GM03348 (cell line): ENCODE measurements around the gene CFAP100.

Source experiments
- DNase-seq: peaks from one replicate; pipeline ENCODE4 v3.0.0; 2012; ENCODE audit warnings: low spot score

CFAP100 gene

DNA sequence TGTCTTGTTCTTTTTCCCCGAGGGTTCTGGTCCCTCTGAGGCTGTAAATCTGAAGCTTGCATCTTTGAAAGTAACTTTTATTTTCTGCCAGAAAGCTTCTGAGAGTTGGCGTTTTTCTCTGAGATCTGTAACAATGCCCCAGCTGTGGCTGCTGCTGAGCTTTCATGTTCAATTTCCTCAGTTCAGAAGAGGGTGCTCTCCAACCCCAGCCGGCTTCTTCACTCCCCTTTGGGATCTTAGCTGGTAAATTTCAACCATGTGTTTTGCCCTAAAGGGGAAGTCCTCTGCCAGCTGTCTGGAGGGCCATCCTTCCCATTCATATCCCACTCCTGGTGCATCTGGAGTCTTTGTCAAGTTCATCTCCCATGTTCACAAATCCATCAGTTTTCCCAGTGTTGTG lies 18.3 kb upstream of the CFAP100 start:
- DNase-seq, result no peak

DNA sequence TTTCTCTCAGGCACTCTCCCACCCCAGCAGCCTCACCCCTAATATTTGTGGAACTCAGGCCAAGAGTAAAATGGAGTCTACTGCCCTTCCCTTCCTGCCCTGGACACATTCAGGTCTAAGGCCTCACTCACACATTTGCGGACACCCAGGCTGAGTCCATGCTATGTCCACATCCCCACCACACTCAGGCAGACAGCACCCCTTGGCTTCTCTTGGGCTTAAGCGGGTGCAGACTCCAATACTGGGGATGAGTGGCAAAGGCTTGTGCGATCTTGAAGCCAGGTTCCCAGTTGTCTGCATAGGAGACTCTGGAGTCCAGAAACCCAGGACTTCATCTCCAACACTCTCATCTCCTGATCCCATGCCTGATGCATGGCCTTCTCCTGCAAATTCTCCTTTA lies 17.5 kb upstream of the CFAP100 start:
- no peak for DNase-seq

DNA sequence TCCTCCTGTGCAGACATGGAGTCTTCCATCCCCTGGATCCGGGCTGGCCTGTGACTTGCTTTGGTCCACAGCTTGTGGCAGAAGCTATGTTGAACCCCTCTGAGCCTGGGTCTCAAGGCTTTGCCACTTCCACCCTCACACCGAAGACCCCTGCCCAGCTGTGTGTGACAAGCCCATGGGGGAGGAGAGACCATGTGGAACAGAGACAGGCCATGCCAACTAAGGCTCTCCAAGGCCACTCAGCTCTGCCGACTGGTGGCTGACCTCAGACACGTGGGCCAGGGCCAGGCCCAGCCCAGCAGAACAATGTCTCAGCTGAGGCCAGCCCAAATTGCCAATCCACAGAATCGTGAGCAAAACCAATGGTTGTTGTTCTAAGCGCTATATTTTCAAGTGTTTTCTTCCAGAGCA lies 16.4 kb upstream of the CFAP100 start:
- DNase-seq, result no peak

DNA sequence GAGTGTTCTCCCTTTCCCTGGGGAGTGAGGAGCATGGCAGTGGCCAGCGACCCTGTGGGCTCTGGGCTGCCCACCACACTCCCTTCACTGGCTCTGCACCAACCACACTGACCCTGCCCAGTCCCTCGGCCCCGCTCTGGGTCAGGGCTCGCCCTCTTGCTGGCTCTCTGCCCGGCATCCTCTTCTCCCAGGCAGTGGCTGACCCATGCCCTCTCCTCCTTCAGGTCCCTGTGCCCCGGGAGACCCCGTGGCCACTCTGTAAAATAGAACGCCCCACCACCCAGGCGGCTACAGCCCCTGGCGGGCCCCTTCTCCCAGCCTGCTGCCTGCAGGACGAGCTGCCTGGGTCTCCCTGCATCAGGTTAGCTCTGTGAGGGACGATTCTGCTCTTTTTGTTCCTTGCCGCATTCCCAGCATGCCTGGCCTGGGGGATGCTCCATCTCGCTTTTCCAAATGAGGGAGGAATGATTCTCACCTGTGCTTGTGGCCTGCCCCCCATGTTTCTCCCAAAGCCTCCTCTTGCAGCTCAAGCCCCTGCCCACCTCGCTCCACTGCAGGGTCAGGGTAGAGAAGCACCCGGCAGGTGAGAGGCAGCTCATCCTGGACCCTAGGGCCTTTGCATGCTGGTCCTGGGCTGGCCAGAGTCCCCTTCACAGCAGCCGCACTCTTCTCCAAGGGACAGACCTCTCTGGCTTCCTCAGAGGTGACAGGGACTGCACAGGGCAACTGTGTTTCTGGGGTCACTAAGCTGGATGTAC lies 14.5 kb upstream of the CFAP100 start:
- DNase-seq, result no peak

DNA sequence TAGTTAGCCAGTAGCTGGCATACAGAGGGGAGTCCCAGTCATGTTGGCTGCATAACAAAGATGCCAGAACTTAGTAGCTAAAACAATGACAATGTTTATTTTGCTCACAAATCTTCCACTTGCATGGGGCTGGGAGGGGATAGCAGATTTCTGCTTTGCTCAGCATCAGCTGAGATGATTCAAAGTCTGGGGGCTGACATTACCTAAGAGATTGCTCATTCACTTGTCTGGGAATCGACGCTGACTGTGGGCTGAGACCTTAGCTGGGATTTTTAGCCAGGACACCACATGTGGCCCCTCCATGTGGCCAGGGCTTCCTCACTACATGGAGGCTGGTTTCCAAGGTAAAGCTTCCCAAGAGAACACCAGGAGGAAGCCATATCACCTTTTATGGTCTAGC lies 12.7 kb upstream of the CFAP100 start:
- DNase-seq, result no peak

DNA sequence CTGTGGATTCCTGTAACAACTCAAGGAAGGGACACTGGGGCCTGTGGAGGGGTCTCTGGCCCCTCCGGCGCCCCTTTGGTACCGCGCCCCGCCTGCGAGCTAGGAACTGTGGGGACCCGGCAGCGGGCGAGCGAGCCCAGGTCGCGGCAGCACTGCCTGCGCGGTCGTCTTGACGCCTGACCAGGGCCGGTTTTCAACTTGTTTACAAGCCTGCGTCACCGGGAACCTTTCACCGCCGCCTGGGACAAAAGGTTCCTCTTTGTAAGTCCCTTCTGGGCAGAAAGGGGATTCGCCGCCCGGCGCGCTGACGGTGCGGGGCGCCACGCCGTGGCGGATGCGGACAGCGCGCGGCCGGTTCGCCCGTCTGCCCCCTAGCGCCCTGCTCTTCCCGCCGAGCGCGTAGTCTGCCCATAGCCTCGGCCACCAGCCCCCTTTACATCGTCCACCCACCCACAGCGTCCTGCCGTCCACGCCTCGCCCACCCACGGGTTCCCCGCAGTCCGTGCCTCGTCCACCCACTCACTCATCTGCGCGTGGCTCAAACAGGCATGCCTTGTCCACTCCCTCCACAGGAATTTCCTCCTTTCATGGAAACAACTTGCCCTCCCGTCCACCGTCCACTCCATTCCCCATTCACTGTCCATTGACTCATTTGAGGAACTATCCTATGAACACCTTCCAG lies 5.5 kb upstream of the CFAP100 start:
- DNase-seq, result peak; percentile 95

DNA sequence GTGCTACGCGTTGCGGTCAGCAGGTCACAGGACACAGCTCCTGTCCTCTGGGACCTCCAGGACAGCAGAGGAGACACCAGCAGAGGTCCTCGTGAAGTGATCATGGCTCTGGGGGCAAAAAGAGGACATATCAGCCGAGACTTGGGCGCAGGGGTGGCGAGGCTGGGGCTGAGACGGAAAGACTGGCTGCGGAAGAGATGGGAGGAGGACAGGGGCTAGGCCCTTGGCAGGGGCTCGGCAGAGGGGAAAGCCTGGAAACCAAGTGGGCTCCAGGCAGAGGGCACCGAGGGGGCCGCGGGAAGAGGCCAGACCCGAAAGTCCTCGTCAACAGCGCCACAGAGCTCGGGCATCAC lies 4.9 kb upstream of the CFAP100 start:
- no peak for DNase-seq

DNA sequence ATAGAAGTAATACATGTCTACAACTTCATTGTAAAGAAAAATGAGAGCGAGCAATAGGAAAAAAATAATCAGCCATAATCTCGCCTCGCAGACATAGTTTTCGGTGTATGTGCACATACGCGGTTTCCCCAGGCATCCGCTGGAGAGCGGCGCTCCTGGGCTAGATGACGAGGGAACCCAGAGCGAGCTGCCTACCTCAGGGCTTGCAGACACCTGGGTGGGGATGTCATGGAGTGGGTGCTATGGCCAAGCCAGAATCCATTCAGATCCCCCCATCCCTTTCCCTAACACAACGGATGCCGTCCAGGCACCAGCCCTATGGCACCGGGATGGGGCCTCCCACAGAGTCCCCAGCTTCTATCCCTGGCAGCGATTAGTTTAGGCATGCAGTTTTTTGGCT lies 4.5 kb upstream of the CFAP100 start:
- DNase-seq, result no peak

DNA sequence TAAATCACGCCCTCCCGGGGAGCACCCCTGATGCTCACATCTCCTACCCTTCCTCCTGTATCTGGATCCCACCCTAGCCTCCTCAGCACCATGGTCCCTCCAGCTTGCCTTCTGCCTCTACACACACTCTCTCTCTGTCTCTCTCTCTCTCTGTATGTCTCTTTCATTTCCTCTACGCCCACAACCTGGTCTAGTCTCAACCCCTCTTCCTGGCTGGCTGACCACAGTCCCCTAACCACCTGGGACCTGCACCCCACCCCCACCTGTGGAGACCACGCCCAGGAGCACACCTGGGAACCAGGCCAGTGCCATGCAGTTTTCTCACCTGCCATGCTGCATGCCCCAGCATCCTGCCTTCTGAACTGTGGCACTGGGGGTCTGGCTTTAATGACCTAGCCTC lies 4.0 kb upstream of the CFAP100 start:
- no peak for DNase-seq

DNA sequence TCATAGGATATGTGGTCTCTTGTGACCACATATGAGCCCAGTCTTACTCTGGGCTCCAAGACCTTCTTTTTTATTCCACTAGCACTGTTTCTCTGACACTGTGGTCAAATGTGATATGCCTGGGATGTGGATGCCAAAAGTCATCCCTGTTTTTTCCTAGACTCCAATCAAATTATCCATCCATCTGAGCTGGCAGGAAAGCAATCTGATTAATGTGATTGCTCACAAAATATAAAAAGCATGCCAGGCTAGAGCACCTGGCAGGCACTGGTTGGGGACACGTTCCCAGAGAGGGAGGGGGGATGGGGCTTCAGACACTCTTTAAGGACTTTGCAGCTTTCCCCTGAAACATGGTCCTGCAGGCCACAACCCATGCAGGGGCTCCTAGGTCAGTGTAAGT lies 3.1 kb upstream of the CFAP100 start:
- DNase-seq, result no peak

DNA sequence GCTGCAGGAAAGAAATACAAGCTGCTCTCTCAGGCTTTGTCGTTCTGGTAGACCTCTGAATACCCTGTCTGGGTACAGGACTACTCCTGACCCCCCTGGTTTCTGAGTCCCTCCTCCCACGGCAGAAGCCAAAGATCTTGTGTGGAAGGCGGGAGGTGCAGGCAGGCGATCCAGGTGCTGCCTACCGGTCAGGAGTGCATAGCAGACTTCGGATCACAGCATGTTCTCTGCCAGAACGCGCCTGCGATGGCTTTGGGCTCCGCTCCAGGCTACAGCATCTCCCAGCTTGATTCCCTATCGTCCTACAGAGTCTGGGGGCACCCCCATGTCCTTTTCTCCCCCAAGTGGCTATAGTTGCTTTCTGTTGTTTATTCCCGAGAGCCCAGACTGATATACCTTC lies 2.5 kb upstream of the CFAP100 start:
- no peak for DNase-seq

DNA sequence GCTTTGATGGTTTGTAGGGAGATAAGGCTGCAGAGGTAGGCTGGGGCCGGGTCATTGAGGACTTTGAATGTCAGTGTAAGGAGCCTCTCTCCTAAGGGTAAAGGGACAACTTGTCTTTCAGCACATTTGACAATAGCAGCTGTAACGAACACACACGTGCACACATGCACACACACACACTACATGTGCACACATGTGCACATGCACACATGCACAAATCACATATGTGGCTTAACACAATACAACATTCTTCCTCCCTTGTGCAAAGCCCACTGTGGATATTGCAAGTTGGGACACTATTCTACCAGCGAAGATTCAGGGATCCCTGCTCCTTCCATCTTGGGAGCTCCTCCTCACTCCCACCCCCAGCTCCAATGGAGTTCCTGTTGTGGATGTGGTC lies 1.1 kb upstream of the CFAP100 start:
- DNase-seq, result no peak

DNA sequence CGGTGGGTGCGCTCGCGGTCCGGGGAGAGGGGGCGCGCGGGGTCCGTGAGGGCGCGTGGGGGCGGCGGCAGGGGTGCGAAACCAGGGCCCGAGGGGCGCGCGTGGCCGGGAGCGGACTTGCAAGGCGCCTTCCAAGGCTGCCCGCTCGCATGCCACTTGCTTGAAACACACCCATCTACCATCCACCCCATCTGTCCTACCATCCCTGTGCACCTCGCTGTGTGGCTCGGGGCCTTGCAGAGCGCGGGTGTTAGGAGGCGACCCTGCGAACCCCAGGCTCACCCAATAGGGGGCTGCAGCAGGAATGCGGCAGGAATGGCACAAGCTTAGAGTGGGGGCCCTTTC lies 240 bp downstream of the CFAP100 start:
- DNase-seq, result no peak

DNA sequence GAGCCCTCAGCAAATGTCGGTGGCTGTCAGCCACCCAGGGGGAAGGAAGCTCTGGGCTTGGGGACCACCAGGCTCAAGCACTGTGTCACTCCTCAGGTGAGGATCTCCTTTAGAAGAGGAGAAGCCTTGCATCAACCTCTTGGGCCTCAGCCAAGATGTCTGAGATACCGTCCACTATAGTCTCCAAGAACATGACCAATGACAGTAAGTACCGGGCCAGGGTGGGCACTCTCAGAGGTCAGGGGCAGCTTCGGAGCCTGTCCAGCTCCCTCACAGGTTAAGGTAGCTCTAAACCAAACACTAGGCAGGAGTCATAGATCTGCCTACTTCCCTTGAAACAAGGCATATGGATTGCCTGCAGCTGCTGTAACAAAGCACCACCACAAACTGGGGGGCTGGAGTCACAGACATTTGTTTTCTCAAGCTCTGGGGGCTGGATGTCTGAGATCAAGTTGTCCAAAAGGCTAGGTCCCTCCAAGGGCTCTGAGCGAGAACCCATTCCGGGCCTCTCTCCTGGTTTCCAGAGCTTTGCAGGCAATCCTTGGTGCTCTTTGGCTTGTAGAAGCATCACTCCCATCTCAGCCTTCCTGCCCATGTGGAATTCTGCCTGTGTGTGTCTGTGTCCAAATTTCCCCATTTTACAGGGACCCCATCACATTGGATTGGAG lies 1.3 kb downstream of the CFAP100 start:
- no peak for DNase-seq

DNA sequence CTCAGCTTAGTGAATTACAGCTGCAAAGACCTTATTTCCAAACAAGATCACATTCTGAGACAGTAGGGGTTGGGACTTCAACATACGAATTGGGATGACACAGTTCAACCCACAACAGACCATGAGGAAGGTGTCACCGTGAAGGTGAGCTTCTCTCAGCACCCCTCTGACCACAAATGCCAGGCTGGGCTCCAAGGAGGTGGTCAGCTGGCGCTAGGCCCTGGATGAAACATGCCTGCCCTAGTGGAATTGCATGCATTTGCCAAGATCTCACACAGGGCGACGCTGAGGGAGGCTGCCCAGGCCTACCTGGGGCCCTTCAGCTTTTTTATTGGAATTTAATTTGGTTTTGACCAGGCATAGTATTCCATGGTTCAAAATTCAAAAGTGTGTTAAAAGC lies 1.8 kb downstream of the CFAP100 start:
- DNase-seq, result no peak

DNA sequence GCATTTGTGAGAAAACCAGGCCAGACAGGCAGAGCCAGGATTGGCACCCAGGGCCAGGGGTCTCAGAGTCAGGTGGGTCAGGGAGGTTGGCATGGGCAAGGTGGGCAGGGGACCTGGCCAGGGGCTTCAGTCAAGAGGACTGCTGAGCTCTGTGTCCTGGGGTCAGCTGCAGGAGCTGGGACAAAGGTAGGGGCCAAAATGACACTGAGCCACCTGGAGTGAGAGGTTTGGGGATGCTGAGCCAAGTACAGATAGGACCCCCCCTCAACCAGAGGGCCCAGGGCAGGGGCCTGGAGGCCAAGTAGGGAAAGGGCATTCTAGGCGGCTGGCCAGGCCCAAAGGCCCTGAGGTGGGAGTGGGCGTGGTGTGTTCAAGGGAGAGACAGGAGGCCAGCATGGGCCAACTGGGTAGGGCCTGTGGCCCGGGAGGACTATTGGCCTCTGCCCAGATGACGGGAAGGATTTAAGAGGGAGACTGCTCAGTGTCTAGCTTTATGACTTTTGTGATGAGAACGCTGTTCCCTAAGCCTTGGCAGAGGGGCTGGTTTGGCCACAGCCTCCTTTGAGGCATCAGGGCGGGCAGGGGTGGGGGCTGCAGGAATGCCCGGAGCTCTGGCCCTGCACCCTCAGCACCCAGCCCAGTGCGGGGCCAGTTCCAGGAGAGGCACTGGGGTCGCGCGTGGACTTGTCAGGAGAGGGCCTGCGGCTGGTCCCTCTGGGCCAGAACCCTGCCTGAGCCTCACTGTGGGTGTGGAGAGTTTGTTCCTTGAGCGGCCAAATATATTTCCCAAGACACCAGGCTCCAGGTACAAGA lies 3.1 kb downstream of the CFAP100 start:
- no peak for DNase-seq

DNA sequence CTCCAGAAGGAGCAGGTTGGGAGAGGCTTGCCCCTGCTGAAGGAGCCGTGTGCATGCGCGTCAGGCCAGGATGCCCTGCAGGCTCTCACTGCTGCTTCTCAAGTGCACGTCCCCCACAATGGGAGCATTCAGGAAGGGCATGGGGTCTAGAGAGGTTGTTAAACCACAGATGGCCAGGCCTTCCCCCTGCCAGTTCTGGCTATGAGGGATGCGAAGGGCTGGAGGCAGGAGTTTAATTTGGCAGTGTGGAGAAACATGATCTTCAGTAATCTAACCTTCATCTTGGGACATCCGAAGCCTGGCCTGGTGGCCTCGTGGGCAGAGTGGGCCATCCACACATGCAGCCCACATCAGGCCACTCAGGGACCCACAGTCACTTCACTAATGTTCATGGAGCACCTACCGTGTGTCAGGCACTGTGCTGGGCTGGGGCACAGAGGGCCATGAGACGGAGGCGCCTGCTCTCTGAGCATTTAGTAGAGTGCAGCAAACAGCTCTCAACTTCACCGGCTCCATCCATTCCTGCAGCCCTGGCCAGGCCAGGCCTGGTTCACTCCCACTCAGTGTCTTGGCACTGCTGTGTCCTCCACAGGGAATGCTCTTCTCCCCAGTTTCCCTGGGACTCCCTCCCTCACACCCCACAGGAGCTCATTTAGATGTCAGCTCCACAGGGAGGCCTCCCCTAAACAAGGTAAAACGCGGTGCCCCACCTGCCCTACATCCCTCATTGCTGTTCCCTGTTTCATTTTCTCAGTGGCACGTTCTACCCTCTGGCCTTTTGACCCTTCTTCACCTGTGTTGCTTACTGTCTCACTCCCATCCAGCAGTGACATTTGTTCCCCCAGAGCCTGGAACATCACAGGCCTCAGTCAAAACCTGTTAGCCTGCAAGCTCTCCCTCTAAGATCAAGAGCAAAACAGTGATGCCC lies 4.0 kb downstream of the CFAP100 start:
- no peak for DNase-seq

DNA sequence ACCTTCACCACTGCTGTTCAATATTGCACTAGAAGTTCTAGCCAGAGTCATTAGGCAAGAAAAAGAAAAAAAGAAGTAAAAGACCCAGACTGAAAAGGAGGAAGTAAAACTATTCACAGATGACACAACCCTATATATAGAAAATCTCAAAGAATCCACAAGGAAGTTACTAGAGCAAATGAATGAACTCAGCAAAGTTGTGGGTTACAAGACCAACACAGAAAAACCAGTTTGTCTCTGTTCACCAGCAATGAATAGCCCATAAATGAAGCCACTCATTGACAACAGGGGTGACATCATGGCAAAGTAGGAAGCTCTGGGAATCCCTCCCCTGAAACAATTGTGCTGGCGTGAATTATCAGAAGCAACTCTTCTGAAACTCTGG lies 4.6 kb downstream of the CFAP100 start:
- no peak for DNase-seq

DNA sequence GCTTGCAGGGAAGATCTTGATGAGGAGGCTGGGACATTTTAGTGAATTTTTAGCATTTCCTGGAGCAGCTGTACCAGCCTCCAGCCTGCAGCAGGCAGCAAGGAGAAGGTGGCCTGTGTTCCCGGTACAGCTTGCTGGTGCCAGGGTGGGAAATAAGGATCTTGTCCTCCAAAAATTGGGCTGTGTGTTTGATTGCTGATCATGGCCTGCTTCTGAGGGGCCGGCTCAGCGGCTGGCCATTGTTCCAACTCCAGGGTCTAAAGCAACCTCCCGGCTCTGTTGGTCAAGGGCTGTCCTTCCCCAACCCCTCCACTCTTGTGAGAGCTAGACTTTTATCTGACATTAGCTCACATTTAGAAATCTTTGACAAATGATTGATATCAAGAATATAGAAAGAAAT lies 5.0 kb downstream of the CFAP100 start:
- no peak for DNase-seq

DNA sequence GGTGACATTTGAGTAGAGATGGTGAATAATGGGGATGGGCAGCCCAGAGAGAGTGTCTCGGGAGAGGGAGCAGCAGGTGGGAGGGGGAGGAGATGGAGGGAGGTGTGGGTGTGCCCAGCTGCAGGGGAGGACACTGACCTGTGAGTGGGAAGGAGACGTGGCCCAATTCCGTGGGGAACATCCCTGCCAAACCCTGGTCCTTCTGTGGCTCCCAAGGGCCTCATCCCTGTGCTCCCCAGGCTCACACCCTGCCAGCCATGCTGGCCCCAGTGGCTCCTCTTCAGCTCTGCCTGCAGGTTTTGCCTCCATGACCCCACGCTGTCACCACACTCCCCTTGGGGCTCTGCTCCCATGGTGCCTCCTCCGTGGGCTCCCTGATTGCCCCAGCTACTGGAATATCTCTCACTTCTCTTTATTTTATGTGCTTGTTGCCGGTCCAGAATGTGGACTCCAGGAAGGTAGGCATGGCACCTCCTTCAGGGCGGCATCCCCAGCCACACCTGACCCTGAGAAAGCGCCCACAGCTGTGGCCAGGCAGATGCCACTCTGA lies 7.0 kb downstream of the CFAP100 start:
- DNase-seq, result no peak

DNA sequence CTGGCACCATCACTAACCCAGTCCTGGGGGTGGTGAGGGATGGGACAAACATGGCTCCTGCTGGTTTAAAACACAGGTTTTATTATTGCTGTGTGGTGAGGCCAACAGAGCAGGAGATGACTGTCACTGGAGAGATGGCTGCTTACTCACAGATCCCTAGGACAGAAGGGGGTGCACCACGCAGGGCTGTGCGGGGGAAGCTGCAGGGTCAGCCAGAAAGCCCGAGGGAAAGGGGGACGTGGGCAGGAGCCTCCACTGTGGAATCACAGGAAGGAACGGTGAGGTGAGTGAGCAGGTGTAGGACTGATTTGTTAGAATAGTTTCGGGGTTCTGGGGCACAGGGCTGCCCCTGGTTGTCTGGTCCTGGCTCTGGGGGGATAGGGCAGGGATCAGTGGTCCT lies 7.5 kb downstream of the CFAP100 start:
- DNase-seq, result no peak
